DLD1 (cell line): ENCODE measurements around the gene REV1.
"Not testable (repeated sequence)": the region's sequence is repeated elsewhere in the genome, so short reads cannot be mapped to it uniquely, and the experiment has no call there.

ENCODE experiments used
- in situ Hi-C: cut with HindIII; loops from 2 replicates; pipeline ENCODE4 v1.10.0; 2017; ENCODE audit warnings: low sequenced_read_pairs

REV1 gene

GRCh38 chr2:99487906-99488305 lies 1.9 kb downstream of the REV1 start:
- in situ Hi-C loops = no loop called here

GRCh38 chr2:99485824-99486223 lies 4.0 kb downstream of the REV1 start:
- in situ Hi-C loops = no loop called here

GRCh38 chr2:99485411-99485810 lies 4.4 kb downstream of the REV1 start:
- in situ Hi-C loops = no loop called here

- in situ Hi-C loops = no loop called here
Measured at GRCh38 chr2:99484205-99484604, 5.6 kb downstream of the REV1 start.

- in situ Hi-C loops = no loop called here
Measured at GRCh38 chr2:99481941-99482340, 7.9 kb downstream of the REV1 start.

- in situ Hi-C loops = no loop called here
Measured at GRCh38 chr2:99481527-99481926, 8.3 kb downstream of the REV1 start.

- in situ Hi-C loops = no loop called here
Measured at GRCh38 chr2:99480390-99480789, 9.4 kb downstream of the REV1 start.

GRCh38 chr2:99478632-99479031 lies 11.2 kb downstream of the REV1 start:
- in situ Hi-C loops = no loop called here

- in situ Hi-C loops = no loop called here
Measured at GRCh38 chr2:99477054-99477453, 12.8 kb downstream of the REV1 start.

- in situ Hi-C loops = no loop called here
Measured at GRCh38 chr2:99476629-99477028, 13.2 kb downstream of the REV1 start.

- in situ Hi-C loops = not testable (repeated sequence)
Measured at GRCh38 chr2:99475095-99475494, 14.7 kb downstream of the REV1 start.

GRCh38 chr2:99473518-99474083 lies 16.2 kb downstream of the REV1 start:
- in situ Hi-C loops = no loop called here

- in situ Hi-C loops = no loop called here
Measured at GRCh38 chr2:99472600-99472960, 17.2 kb downstream of the REV1 start.

- in situ Hi-C loops = no loop called here
Measured at GRCh38 chr2:99471654-99472599, 17.9 kb downstream of the REV1 start.

GRCh38 chr2:99470957-99471356 lies 18.9 kb downstream of the REV1 start:
- in situ Hi-C loops = no loop called here

- in situ Hi-C loops = not testable (repeated sequence)
Measured at GRCh38 chr2:99470459-99470858, 19.4 kb downstream of the REV1 start.

- in situ Hi-C loops = no loop called here
Measured at GRCh38 chr2:99469394-99469793, 20.4 kb downstream of the REV1 start.

- in situ Hi-C loops = no loop called here
Measured at GRCh38 chr2:99468155-99468554, 21.7 kb downstream of the REV1 start.

GRCh38 chr2:99467390-99467789 lies 22.4 kb downstream of the REV1 start:
- in situ Hi-C loops = no loop called here

- in situ Hi-C loops = no loop called here
Measured at GRCh38 chr2:99461828-99462483, 27.9 kb downstream of the REV1 start.

GRCh38 chr2:99458529-99458928 lies 31.3 kb downstream of the REV1 start:
- in situ Hi-C loops = no loop called here

GRCh38 chr2:99451686-99452085 lies 38.1 kb downstream of the REV1 start:
- in situ Hi-C loops = no loop called here
